Suppressor macrophage (primary cell): ENCODE results near the gene HSPD1.
"Not testable (repeated sequence)": the region's sequence is repeated elsewhere in the genome, so short reads cannot be mapped to it uniquely, and the experiment has no call there.

Experiments
- DNase-seq, 4 experiments: peaks; one replicate each; pipeline ENCODE4 v3.0.0-alpha.2; 2020 to 2022

Gene HSPD1

GRCh38 chr2:197496695-197497094, 2.9 kb downstream of the HSPD1 start:
- DNase-seq, result no peak

- DNase-seq, result no peak
Measured at GRCh38 chr2:197495433-197496134, 4.1 kb downstream of the HSPD1 start.

- DNase-seq, result no peak
Measured at GRCh38 chr2:197487385-197487784, 12.3 kb downstream of the HSPD1 start.

GRCh38 chr2:197486175-197486574, 13.5 kb downstream of the HSPD1 start:
- DNase-seq, result no peak

GRCh38 chr2:197484248-197484647, 15.4 kb downstream of the HSPD1 start:
- DNase-seq, result not testable (repeated sequence)

- DNase-seq, result no peak
Measured at GRCh38 chr2:197480165-197481036, 19.2 kb downstream of the HSPD1 start.

- no peak for DNase-seq
Measured at GRCh38 chr2:197477797-197478196, 21.8 kb downstream of the HSPD1 start.

GRCh38 chr2:197472166-197472565, 27.5 kb downstream of the HSPD1 start:
- DNase-seq, result no peak

GRCh38 chr2:197464175-197464574, 35.5 kb downstream of the HSPD1 start:
- no peak for DNase-seq

GRCh38 chr2:197461057-197461456, 38.6 kb downstream of the HSPD1 start:
- no peak for DNase-seq

- DNase-seq, result no peak
Measured at GRCh38 chr2:197460649-197461048, 39.0 kb downstream of the HSPD1 start.

- no peak for DNase-seq
Measured at GRCh38 chr2:197455428-197455827, 44.2 kb downstream of the HSPD1 start.

- DNase-seq, result no peak
Measured at GRCh38 chr2:197454923-197455322, 44.7 kb downstream of the HSPD1 start.

GRCh38 chr2:197453914-197454398, 45.7 kb downstream of the HSPD1 start:
- DNase-seq, result peak in 1 of 4 experiments; percentile 12

GRCh38 chr2:197453123-197453913, 46.3 kb downstream of the HSPD1 start, which contains the start of gene COQ10B:
Gene COQ10B, plus strand, starts transcription at chr2:197453552. Its CDS starts 9 bp downstream, at chr2:197453561.
- peak; percentile 99 to 100 (median 99) for DNase-seq

- no peak for DNase-seq
Measured at GRCh38 chr2:197452754-197453122, 46.9 kb downstream of the HSPD1 start.

- not testable (repeated sequence) for DNase-seq
Measured at GRCh38 chr2:197450935-197451358, 48.7 kb downstream of the HSPD1 start.

- DNase-seq, result no peak
Measured at GRCh38 chr2:197450465-197450864, 49.2 kb downstream of the HSPD1 start.

GRCh38 chr2:197446844-197447243, 52.8 kb downstream of the HSPD1 start:
- DNase-seq, result no peak

- DNase-seq, result no peak
Measured at GRCh38 chr2:197445746-197446145, 53.9 kb downstream of the HSPD1 start.

GRCh38 chr2:197442857-197443256, 56.8 kb downstream of the HSPD1 start:
- peak; percentile 62 to 92 (median 84) for DNase-seq

- DNase-seq, result no peak
Measured at GRCh38 chr2:197437380-197437779, 62.3 kb downstream of the HSPD1 start.
